ENCODE results near the gene LDLRAD4.

The LDLRAD4 gene

DNA sequence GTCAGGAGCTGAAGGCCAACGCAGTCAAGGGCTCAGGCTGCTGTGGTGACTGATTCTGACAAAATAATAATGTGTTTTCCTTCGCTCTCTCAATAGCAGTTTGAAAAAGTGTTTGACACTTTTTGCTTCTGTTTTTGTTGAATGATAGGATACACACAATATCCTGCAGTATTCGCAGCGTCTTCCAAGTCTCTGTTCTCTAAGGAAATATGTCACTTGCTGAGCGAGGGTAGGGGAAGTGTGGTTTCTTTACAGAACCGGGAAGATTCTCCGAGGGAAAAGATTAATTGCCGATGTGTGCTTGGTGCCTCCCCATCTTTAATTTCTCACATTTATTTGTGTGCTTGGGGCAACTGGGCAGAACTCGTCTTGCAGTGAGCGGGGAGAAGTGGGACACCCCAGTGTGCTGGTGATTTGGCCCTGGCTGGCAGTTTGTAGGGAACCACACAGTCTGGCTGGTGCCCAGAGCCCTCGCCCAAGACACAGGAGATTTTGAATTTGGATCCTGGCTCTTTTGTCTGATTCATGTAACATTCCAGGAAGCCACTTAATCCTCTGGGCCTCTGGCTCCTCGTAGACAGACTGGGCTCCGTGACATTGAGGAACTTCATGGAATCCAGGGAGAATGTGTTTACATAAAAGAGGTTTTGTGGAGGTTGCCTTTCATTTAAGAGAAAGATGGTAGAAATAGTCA is 169.4 kb downstream of the LDLRAD4 start:
- DNase-seq (ENCODE audit: low spot score), result no peak

DNA sequence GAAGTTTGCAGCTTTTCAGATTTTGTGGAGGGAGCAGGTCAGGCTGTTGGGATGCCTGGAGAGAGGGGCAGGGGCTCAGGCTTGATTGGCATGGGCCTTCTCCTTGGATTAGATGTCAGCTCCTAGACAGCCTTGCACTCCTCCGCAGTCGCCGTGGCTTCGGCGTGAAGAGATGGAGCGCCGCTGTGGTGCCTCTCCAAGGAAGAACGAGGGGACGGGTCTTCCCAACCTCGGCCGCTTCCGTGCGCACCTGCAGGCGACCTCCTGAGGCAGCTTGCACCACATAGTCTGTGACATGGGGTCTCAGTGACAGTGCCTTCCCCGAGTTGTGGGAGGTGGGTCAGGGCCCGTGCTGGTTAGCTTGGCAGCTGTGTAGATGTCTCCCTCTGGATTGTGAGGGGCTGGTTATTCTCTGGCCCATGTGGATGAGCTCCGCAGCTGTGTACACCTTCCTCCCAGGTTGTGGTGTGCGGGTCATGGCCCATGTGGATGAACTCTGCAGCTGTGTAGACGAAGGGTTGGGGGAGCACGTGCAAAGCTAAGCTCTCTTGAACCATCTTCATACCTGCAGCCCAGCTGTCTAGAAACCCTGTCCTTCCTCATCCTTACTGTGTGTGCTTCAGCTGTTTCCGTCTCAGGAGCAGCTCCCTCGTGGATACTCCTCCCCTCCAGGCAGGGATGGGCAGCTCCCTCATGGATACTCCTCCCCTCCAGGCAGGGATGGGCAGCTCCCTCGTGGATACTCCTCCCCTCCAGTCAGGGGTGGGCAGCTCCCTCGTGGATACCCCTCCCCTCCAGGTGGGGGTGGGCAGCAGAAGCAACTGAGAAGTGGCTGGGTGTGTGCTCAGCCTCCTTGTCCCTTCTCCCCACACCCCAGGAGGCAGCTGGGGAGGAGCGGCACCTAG is 170.3 kb downstream of the LDLRAD4 start:
- no peak for DNase-seq (ENCODE audit: low spot score)

DNA sequence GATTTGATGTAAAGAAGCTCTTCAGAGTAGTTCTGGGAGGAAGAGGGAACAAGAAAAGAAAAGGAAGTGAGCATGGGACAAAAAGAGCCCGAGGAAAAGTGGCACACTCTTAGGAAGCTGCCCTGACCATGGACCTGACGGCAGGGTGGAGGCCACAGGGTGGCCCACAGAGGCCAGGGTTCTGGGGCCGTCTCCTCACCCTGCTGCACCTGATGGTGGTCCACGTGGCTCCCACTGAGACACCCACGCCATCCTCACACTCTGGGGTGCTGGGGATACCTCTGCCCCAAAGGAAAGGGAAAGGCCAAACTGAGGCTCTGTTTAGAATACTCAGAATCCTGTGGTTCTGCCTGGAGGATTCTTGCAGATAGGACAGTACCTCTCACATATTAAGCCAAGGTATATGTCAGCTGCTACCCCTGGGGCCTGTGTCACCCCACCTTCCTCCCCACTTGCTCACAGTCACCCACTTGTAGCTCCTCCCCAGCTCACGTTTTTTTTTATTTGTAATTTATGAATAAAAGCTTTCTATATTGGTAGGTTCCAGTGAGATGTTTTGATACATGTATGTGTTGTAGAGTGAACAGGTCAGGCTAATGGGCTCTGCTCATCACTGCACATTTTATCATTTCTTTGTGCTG is 171.1 kb downstream of the LDLRAD4 start:
- DNase-seq (ENCODE audit: low spot score), result no peak

DNA sequence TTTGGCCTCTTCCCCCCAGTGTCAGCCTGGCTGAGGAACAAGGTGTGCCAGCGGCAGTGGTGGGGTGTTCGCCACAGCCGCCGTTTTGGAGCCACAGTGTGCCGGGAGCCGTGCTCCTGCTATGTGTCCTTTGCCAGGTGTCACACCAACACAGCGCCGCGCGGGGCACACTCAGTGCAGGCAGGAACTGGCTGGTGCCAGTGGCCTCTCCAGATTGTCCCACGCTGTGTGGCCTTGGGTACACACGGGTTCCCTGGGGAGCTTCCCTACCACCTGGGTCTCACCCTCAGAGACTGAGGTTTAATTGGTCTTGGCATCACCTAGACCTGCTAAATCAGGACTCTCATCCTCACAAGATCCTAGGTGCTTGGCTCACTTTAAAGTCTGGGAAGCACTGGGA is 171.6 kb downstream of the LDLRAD4 start:
- DNase-seq (ENCODE audit: low spot score), result no peak

DNA sequence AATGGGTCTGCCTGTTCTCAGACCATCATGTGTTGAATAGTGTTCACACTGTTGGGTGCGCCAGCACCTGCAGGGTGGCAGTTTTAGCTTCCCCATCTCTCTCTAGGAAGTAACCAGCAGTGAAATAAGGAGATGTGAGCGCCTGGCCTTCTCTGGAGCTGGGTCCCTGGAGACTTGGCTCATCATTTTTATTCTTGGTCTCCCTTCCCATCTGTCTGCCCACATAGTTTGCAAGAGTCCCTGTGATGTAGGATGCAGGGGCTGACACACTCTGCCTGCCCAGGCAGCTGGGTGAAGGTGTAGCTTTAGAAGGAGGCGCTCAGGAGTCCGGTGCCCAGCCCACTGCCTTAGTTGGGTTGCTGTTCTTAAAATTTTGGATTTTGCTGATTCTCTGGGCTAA is 172.2 kb downstream of the LDLRAD4 start:
- DNase-seq (ENCODE audit: low spot score), result no peak

DNA sequence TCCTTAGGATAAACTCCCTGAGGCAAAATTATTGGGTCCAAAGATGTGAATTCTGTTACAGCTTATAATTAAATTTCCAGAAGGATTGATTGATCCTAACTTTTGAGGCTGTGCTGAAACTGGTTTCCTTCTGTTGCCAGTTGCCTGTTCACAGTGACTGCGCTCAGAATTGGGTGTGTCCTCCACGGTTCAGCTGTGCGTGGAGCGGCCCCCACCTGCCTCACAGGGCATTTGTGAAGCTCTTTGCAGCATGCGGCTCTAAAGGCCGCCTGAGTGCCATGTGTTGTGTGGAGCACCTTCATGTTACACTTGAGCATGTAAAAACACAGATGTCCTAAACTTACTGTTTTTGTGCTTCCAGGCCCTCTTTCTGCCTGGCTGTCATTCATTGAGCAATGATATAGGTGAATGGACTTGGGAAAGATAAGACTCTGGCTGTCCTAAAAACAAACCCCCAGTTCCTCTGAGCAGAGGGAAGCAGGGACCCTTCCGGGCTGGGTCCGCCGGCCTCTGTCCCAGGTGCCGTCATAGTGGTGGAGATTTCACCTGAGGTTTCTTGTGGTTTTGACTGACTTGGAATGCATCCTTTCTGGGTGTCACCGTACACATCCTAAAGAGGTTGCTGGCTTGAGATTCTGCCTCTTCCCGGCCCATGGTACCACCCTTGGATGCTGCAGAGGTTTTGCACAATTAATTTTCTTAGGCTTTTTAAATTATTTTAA is 173.6 kb downstream of the LDLRAD4 start:
- no peak for DNase-seq (ENCODE audit: low spot score)

DNA sequence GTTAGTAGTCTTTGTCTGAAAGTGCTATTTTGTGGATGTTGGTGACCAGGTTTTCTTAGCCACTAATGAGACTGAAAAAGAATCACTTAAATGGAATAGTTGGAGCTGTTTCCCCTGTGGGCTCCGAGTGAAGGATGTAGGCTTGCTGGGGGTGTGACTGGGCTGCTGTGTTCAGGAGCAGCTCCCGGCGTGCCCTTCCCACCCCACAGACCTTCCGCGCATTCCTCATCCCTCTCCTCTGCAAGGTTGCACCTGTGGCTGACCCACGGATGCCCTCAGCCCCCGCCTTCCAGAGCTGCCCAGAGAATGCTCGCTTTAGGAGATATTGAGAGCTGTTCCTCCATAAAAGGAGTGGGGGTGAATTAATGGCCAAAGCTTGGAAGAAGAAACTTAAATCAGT is 174.3 kb downstream of the LDLRAD4 start:
- DNase-seq (ENCODE audit: low spot score), result no peak

DNA sequence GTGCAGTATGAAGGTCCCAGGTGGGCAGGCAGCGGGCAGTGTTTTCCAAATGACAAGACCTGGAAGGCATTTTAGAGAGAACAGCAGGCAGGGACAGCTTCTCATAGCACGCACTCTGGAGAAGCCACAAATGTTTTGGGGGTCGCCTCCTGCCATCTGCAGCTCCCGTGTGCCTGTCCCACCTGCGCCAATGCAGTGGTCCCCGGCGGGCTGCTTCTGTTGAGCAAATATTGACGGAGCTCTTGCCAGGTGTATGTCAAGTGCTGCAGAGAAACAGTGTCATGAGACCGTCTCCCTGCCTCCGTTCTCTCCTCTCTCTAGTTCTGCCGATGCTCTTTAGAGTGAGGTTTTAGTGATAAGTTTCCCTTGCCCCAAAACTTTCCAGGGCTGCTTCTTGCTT is 174.8 kb downstream of the LDLRAD4 start:
- no peak for DNase-seq (ENCODE audit: low spot score)

DNA sequence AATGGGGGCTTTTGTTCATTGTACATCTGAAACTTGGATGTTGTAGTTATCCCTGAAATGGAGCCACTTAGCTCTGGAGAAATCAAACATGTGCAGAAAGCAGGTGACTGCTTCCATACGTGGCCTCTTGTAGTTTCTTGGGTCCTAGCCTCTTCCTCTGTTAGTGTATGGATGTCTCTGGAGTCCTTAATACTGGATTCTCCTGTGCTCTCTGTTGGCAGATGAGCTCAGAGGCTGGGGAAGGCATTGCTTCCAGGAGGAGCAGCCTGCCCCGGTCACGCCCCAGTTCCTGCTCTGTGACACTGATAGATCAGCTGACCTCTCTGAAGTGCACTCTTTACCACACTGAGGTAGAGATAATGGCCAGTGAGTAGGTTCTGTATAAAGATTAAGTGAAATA is 176.2 kb downstream of the LDLRAD4 start:
- DNase-seq (ENCODE audit: low spot score), result peak; percentile 52

DNA sequence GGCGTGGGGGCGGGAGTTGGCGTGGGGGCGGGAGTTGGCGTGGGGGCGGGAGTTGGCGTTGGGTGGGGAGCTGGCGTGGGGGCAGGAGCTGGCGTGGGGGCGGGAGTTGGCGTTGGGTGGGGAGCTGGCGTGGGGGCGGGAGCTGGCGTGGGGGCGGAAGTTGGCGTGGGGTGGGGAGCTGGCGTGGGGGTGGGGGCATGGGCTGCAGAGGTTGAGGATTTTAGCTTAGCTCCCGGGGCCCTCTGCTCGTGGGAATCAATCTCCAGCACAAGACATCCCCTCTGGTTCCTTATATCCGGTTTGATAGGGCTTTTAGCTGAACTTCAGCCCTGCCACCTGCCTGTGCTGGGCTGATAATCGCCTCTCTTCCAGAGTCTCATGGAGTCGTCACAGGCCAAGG is 177.0 kb downstream of the LDLRAD4 start:
- no peak for DNase-seq (ENCODE audit: low spot score)

DNA sequence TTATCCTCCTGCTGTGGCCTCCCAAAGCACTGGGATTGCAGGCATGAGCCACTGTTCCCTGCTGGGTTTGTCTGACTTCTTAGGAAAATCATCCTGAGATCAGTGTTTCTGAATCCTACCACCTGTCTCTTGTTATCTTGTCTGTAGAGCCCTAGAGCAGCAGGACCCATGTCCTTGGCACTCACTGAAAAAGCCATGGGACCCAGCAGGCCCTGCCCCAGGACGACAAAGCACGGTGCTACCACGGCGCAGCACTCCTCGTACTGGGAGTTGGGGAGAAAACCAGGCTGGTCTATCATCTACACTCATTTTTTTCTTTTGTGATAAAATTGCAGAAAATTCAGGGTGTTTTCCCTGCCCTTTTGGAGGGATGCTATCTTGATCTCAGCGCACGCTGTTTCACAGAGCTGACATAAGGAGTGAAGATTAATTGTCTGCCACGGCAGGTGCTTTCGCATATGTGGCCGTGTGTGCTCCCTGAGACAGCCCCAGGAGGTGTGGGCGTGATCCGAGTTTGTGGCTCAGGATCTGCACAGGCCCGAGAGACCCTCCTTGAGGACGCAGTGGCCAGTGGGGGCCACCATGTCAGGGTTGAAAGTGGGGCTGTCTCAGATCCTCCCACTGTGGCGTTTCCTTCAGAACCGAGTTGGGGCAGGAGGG is 179.1 kb downstream of the LDLRAD4 start:
- DNase-seq (ENCODE audit: low spot score), result no peak

DNA sequence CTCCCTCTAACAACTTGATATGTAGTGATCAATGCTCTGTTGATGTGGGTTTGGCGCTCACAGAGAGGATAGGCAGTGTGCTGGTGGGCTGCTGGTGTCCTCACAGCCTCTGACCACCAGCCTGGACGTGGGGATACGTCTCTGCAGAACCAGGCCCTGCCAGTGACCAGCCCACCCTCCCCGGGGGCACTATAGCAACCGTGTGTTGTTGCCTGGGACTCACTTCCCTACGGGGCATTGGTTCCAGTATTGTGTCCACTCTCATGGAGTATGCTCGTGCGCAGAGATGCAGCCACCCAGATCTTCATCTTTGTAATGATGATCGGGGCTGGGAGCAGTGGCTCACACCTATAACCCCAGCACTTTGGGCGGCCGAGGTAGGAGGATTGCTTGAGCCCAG is 180.1 kb downstream of the LDLRAD4 start:
- DNase-seq (ENCODE audit: low spot score), result no peak

DNA sequence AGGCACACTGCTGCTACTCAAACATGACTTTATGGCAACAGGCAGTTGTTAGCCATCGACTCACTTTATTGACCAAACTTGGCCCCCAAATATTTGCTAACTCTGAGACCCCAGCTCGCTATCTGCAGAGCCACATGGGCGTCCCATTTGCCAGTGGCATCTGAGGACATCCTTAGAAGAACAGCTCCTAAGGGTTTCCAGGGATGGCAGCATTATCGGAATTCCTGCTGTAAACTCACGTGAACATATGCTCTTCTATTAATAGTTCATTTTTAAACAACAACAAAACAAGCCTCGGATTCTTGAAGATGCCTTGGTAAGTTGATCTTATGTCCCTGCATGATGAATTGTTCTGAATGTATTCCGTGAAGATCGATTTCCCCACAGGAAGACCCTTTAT is 181.0 kb downstream of the LDLRAD4 start:
- no peak for DNase-seq (ENCODE audit: low spot score)

DNA sequence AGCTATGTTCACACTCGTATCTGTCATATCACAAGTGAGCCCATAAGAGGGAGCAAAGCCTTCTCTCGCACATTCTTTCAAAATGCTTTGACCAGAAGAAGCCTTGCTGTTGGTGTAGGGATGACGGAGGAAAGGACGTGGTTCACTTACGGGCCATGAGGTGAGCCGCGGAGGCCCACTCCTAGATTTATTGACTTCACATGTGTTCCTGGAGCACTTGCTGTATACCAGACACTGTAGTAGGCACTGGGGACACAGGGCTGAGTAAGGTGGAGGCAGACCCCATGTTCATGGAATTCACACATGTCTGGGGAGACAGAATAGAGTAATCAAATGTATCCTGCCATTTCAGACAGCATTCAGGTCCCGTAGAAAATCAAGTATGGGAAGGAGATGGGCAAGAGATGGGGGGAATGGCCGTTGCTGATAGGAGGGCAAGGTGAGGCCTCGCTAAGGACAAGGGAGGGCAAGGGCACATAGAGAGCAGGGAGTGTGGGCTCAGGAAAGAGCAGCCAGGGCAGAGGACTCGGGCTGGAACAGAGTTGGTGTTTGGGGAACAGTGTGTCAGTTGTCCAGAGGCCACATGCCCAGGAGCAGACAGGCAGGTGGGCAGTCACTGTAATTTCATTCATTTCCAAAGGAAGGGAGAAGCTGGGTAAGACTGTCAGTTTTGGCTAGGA is 182.2 kb downstream of the LDLRAD4 start:
- DNase-seq (ENCODE audit: low spot score), result no peak

DNA sequence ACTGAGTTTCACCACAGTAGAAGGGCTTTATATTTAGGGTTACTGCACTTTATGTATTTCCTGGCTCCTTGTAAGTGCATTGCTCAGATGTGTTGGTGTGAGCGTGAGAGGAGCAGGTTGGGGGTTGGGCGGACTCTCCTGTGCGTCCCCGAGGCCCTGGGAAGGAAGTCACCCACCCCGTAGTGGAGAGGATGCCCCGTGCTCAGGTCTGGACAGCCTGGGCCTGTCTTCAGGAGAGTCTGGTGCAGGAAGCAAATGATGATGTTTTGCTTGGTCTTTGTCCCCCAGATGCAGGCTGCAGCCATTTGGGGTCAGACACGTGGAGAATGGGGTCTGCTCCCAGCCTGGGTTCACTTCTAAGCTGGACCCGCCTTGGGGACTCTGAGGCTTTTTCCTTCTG is 182.8 kb downstream of the LDLRAD4 start:
- no peak for DNase-seq (ENCODE audit: low spot score)

DNA sequence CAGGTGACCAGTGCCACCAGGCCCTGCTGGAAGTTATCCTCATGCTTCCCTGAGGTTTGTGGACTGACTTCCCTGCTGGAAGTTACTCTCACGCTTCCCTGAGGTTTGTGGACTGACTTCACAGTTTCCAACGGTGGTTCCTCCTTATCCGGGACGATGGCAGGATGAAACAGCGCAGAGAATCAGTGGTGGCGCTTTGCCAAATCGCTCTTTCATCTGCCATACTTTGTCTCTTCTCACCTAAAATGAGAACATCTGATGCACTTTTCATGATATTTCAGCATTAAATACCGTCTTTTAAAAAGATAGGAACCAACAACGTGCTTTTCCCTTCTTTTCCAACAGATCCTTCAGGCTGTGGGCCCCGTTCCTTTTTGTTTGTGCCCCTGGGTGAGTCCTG is 183.3 kb downstream of the LDLRAD4 start:
- DNase-seq (ENCODE audit: low spot score), result no peak

DNA sequence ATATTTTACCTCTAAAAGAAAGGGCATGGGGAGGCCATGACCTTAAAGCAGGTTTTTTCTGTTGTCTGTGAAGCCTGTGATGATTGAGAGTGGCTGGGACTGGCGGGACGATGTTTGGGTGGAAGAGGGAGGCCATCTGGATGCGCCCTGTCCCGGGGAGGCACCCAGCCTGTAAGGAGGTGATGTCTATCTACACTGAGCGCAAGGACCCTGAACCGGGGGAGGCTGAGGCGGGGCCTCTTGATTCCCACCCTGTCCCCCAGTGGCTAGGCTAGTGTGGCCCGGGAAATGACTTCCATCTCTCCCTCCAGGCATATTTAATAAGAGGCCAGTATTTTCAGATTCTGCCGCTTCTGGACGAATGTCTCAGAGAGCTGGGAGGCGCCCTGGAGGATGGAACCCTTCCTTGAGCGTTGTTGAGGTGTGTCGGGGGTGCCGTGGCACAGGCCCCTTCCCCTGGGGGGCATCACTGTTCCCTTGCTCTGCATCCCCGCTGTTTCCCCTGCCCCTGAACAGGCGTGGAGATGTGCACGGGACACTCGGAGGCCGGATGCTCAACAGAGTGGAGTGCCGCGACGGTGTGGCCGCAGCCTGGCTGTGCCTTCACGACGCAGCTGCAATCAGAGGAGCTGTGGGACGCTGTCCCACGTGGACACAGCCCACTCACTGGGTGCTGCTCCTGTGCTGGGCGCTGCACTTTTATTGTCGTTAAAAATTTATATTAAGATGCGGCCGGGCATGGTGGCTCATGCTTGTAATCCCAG is 185.4 kb downstream of the LDLRAD4 start:
- no peak for DNase-seq (ENCODE audit: low spot score)

DNA sequence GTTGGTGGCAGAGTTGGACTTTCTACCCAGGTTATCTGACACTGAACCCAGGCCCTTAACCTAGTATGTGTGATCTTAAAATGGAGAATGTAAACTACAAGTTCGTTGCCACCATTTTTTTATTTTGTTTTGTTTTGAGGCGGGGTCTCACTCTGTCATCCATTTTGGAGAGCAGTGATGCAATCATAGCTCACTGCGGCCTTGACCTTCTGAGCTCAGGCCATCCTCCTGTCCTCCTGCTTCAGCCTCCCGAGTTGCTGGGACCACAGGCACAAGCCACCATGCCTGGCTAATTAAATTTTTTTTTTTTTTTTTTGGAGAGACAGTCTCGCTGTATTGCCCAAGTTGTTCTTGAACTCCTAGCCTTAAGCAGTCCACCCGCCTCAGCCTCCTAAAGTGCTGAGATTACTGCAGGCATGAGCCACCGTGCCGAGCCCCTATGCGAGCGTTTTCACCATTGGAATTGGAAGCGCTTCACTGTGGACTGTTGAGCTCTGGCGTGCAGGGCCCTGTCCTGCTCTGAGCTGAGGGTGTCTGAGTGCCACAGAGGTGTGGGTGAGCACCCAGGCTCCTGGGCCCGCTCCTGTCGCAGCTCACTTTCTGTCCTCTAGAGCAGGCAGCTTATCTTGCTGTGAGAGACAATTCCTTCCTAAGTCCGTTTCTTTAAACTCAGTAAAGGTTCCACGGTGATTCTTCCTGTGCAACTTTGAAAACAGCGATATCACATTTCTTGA is 186.9 kb downstream of the LDLRAD4 start:
- no peak for DNase-seq (ENCODE audit: low spot score)

DNA sequence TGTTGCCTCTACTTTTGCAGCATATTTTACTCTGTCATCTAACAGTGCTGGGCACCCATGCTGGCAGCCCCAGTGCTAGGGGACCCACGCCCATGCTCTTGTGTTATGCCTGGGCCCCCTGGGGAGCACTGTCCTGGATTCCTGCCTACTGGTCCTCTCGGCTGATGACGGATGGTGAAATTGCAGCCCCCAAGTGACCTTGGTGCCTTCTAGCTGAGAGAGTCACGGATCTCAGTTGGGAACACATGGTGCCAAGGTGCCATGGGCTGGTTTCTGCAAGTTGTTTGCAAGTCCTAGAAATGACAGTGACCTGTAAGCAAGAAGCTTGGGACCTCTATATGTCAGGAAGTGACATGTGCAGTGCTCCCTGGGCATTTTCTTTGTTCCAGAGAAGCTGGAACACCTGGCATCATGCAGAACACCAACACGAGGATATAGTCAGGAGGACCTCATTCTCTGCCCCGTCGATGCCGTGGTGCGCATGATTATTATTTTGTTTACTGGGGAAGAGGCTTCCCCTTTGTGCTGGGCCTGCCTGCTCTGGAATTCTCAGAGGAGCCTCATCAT is 187.6 kb downstream of the LDLRAD4 start:
- no peak for DNase-seq (ENCODE audit: low spot score)

Data from hematopoietic multipotent progenitor cell treated with erythropoietin and hydrocortisone succinate and interleukin-3 and kit ligand, for 15 days (in vitro differentiated cells).